Stimulated activated CD4-positive, alpha-beta T cell treated with anti-CD3 and anti-CD28 coated beads, Interleukin-4, amount 100 ng/mL, for 4 hours (primary cell): ENCODE data around the gene AKAP13.

Source experiments
- DNase-seq, 2 experiments: peaks; one replicate each; pipeline ENCODE4 v3.0.0-alpha.2; 2020

AKAP13 gene

DNA sequence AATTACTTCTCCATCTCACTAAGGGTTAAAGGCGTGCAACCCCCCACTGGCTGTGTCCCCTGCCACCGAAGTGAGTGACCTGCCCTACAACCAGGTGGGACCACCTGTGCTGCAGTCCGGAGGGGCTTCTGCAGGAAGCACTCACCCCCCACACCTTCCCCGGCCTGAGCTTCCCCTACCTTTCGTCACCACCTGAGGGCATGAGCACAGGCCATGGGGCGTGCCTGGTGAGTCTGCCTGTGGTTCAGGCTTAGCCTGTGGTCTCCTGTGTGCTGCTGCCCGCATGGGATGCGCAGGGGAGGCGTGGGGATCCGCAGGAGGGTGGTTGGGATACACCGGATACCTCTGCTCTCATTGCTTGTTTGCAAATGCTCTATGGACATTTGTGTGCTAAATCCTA is 368.3 kb downstream of the AKAP13 start:
- no peak for DNase-seq

DNA sequence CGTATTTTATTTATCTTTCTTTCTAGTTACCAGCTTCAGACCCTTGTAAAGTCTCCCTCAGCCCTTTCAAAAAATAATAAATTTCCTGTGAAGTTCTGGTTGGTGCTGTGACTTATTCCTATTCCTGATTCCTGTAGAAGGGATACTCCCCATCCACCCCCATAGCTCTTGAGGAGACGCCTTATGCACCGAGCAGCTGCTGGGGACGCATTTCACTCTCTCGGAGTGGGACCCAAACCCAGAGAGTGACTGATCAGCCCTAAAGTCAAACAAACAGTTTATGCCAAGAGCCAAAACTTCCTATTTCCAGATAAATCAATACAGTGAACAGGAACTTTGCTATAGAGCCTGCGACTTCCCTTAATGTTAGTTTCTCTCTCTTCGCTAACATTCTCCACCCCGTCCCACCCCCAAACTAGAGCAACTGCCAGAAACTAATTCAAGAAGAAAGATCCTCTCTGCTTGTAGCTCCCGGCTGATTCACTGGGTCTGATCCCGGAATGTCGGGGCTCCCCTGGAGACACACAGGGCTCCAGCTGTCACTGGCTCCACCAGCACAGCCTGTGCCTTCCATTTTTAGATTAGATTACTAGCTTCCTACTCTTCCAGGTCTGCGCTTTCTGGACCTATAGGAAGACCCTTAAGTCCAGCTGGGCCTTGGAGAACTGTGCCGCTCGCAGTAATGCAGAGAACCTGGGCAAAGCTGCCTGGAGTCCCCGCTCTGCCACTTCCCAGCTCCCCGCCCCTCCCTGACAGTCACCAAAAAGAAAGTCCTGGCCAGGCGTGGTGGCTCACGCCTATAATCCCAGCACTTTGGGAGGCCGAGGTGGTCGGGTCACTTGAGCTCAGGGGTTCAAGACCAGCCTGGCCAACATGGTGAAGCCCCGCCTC is 369.1 kb downstream of the AKAP13 start:
- no peak for DNase-seq

DNA sequence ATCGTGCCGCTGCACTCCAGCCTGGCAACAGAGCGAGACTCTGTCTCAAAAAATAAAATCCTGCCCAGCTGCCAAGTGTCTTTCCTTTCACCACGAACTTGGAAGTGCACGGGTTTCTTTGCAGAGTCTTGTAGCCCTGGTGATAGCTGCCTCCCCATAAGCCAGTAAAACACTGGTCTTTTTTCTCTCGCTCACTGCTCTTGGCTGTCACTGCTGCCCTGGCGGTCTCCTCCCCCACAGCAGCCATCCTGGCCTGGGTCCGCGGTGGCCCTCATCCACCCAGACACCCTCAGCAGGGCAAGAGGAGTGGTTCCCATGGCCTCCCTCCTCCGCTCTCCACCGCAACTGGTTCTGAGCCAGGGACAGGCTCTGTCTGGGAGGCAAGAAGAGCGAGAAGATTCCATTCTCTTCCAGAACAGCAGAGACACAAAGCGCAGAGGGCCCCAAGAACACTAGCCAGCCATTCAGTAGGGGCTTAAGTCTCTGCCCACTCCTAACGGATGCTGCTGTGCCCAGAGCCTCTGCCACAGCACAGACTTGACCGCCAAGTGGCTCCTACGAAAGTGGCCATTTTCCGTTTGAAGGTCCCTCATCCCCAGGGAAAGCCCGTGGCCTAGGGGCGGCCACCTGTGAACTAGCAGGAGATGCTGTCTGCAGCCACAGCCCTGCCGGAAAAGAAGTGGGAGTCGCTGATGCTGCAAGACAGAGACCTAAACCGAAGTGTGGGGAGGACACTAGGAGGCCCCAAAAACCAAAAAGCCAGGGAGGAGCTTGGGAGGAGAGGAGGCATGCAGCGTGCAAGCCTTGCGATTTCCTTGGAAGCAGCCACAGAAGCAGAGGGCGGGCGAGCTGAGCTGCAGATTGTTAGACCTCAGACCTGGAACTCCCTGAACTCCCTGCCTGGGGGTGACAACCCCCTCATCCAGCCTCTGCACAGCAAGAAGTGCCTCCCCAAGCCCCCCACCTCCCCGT is 370.2 kb downstream of the AKAP13 start:
- no peak for DNase-seq

DNA sequence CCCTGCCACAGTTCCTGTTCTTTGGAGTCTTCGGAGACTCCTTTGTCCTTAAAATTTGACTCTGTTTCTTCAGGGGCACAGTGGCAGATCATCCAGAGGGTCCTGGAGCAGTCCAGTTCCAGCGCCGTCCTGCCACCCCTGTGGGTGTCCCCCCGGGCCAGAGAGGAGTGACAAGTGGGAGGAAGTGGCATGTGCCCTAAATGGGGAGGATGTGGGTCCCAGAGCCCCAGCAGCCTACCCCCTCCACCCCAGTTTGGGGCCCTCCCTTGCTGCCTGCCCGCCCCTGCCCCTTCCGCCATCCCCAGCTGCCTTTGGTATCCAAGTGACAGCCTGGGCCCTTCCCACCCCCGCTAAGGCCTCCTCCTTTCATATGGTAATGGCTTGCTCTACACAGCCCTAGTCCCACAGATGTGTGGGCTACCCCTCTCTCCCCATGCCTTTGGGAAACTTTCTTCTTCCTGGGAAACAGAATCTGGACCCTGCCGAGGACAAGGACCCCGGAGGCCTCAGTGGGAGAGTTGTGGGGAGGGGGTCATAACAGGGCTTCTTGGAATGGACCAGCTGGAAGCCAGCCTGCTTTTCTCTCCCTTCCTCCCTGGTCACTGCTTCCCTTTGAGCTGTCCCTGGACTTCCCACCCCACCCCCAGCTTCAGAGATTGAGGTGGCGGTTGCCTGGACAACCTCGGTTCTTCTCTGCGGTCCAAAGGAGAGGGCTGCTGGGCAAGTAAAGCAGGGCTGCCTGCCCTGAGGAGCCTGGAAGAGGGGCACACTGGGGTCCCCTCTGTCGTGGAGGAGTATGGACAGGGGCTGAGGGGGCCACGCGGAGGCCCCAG is 371.1 kb downstream of the AKAP13 start:
- no peak for DNase-seq

DNA sequence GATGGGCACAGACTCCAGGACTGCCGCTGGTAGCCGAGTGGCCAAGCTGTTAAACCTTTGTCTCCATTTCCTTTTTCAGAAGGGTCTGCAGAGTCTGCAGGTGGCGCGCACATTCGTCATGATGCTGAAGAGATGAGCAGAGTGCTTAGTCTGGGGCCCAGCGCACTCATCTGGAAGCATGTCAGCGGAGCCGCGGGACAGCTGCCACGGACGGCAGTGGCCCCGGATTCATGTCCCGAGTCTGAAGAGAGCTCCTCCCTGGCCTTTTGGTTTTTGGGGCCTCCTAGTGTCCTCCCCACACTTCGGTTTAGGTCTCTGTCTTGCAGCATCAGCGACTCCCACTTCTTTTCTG is 371.7 kb downstream of the AKAP13 start:
- no peak for DNase-seq

DNA sequence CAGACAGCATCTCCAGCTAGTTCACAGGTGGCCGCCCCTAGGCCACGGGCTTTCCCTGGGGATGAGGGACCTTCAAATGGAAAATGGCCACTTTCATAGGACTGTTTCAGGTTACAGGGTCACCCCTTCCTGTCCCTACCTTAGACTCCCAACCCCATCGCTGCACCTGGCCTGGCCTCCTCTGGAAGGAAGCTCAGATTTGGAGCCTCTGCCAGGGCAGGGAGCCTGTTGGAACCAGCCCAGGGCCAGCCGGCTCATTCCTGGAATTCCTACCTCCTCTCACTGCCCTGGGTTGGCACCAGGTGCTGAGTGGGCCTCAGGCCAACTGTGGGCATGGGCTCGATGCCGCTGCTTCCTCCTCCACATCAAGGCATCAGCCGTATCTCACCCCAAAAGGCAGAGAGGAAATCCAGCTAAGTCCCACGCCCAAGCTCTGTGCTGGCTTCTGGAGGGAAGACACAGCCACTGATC is 372.1 kb downstream of the AKAP13 start:
- no peak for DNase-seq

DNA sequence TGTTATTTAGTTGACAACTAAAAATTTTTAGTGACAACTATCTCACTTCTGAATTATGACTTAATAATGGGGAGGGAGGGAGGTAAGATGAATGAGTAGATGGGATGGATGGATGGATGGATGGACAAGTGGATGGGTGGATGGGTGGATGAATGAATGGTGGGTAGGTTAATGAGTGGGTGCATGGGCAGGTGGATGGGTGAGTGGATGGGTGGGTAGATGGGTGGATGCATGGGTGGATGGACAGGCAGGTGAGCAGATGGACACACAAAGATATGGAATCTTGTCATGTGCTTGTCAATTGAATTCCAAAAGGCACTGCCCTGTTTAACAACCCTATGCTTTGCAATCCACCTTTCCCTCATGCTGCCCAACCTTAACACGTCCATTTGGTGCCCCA is 372.9 kb downstream of the AKAP13 start:
- no peak for DNase-seq

DNA sequence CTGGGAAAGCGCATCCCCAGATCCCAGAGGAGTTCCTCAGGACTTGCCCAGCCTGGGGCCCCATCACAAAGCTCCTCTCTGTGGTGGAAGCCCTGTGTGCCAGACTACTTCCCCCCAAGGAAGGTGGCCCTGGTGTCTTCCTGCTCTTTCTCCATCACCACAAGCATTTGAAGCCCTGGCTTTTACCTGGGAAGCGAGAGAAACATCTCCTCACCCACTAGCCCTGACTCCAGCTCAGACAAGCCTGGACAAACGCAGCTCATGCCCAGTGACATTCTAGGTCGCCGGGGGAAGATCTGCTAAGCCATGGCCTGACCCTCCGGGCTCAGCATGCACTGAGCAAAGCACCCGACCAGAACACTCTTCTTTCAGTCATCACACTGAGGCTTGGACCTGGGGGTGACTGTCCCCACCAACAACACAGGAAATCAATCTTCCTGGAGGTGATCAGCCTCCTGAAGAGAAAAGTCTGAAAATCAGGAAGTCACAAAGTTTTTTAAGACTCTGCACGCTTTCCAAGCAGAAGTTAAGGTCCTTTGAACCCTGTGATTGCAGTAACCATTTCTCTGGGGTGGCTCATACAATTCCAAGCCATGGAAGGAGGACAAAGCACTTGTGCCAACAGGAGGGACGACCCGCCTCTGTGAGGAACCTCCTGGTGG is 373.5 kb downstream of the AKAP13 start:
- DNase-seq: no peak

DNA sequence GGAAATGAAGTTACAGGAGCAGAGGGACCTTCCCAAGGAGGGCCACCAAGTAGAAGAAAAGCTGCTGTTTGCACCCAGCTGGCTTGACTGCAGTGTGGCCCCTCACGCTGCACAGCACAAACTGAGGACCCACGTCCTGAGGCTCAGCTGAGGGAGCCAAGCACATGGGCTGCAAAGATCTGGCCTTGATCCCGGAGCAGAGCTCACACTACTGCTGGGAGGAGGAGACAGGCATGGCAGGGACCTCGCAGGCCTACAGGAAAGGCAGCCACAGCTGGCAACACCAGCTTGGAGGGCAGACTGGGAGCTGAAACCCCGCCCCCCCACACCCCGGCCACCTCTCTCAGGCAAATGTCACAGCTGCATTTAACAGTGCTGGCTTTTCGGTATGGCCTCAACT is 374.6 kb downstream of the AKAP13 start:
- no peak for DNase-seq

DNA sequence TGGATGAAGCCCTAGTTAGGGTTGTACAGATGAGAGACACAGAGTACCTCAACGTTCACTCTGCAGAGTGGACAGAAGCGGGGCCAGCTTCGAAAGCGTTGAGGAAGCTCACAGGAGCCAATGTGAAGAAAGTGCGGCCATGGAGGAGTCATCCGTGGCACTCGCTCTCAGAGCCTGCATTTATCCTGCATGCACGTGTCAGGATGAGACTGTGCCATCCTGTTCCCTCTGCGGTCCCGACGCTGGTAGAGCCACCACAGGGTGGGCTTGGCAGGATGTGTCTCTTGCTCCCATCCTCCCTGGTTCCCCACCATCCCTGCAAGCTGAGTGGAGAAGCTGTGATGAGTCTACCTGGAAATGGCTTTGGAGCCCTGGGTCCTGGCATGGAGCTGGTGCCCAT is 375.1 kb downstream of the AKAP13 start:
- DNase-seq: no peak

DNA sequence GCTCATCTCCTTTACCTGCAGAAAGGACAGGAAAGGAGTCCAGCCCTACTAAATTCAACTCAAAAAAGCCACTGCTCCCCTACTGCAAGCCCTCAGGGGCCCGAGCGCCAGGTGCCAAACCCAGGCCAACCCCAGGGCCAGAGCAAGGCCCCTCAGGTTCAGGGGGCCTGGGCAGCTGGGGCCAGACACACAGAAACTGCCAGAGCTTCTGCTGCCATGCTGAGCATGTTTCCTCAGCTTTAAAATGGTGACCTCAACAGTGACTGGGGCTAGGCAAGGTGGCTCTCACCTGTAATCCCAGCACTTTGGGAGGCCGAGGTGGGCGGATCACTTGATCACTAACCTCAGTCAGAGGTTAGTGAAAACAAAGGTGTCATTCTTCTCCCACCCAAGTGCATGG is 375.5 kb downstream of the AKAP13 start:
- DNase-seq: no peak

DNA sequence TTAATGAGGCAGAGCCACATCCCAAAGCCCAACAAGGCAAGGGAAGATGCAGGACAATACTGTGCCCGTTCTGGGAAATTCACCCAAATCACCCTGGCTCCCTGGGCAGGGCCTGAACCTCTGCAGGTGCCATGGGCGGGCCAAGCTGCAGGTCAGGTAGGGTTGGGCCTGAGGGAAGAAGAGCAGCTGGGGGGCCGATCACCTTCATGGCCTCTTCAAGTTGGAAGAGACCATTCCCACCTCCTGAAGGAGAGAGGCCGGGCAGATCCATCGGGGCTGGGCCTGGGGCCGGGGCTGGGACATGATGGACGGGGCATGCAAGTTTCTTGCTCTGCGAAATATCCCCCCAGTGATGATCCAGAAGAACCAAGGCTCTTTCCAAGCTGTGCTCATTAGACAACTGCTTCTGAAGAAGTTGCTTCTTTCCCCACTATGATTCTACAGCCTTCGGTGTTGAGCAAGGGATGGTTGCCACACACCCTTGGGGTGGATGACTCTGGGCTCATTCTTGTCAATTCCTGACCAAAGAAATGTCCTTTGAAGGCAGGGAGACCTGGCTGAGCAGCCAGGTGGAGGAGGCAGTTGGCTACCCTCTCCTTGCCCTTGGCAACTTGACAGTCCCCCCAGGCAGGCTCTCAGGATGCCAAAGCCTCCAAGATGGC is 376.1 kb downstream of the AKAP13 start:
- DNase-seq: no peak

DNA sequence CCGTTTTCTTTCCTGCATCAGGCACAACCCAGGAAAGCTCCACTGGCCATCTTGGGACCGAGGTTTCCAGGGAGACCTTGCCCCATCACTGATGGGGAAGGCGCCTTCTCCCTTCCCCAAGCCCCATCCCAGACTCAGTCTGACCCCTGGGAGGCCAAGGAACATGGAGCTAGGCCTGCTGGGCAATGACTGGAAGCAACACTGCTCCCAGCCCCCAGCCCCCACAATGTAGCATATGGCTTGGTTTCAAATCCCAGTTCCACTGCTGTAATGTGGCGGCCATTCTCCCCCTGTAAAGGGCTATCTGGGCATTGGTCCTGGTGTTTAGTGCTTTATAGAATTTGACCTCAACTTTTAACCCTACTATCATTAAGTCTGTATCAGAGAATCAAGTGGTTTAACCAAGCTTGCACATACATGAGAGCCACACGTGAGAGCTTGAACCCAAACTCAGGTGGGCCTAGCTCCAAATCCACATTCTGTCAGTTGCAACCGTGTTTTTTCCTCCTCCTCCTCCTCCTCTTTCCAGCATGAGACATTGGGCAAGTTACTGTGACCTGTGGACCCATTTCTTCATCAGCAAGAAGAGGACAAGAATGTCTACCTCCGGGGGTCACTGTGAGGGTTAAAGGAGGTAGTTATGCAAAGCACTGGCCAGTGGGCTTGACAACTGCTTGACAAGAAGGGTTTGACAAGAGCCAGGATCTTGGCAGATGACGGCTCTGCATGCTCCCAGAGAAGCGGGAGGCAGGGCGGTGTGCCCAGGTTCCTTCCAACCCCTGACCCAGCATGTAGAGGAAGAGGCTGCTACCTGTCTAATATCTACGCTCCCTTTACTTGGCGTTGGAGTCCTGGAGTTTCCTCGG is 376.9 kb downstream of the AKAP13 start:
- DNase-seq: no peak

DNA sequence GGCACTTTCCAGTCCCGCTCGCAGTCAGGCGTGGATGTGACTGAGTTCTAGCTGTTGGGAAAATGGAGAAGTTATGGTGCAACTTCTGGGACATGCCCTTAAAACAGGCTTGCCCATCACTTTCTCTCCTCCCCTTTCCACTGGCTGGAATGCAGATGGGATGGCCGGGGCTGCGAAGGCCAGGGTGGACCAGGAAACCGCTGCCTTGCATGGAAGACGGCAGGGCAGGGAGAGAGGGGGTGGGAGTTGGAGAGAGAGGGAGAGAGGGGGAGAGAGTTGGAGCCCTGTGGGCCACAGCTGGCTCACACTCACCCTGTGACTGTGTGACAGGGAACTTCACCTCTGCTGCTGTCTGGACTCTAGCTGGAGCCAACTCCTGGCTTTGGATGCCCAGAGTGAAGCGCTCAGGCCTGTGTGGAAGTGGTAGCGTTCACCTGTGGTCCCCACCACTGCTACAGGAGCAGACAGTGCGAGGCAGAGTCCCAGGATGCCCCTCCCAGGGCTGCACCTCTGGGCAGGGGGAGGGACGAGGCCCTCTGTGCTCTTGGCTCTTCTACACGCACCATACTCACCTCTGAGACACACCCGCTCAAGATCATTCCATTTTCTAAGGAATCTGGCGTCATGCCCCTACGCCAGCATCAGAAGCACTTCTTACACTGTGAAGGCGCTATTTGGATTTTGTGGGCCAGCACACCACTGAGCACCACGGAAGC is 377.7 kb downstream of the AKAP13 start:
- no peak for DNase-seq

DNA sequence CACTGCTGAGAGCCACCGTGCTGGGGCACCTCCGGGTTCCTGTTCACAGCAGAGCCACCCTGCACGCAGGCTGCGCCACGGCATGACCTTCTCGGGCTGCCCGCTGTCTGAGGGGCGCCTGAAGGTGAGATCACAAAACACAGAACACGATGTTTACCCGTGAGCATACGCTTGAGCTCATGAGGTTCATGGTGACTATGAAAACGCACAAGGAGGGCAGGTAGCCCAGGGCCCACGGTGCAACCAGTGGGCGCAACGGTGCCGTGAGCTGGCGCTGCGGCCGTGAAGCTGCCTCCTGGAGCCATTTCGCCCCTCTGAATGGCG is 378.2 kb downstream of the AKAP13 start:
- DNase-seq: no peak

DNA sequence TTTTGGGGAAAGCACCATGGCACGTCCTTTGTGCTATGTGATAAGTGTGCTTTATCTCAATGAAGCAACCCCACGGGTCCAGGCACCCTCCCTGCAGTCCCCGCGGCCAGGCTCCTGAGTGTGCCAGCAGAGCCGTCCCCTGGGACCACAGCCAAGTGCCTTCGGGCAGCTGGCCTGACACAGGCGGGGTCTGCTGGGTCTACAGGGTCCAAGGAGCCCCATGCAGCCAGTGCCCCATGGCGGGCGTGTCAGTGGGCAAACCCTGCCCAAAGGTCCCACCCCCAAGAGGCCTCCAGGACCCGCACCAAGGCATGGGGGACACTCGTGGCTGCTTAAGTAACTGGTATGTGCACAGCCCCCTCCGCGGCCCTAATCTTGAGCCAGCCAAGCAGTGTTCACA is 379.0 kb downstream of the AKAP13 start:
- no peak for DNase-seq

DNA sequence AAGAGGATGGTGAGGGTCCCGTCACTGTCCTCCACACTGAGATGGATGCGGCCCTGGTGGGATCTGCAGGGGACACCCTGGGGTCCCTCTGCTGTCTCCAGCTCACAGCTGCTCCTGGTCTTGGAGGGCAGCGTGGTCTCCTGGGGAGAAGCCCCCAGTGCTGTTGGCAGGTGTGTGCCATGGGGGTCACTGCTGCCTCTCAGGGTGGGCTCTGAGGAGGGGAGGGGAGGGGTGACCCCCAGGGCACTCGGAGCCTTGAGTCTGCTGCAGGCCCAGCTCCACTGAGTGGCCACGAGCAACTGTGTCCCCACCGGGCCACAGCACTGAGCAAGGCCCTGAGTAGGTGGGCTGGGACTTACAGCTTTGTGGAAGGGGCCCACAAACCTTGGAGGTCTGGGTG is 379.6 kb downstream of the AKAP13 start:
- DNase-seq: no peak

DNA sequence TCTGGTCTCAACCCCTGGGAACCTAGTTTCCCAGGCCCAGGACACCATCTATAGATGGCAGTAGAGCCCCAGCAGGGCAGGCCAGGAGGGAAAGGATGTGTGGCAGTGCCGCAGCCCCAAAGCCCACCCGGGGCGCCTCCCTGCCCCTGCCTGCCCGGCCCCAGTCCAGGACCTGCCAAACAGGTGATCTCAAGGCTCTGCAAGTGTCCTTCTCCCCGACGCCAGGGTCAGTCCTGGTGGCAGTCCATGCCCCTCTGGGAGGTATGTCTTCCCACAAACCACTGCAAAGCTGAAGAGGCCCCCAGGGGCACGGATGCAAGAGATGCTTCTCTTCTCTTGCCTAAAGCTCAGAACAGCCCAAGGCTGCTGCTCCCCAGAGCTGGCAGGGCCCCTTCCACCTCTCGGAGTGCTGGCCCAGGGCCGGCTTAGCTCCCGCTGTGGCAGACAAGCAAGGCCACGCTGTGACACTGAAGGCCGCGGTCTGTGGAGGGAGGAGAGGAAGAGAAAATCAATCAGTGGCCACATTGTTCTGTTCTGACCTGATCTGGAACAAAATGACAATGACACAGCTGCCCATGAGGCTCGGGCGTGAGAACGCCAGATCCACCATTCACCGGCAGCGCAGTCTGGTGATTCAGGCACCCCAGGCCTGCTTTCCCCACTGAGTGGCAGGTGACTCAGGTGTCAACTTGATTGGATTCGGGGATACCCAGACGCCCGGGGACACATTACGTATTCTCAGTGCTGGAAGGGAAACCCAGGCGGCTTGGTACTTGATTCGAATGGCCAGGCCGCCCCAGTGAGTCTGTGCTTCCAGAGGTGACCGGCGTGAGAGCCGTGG is 380.3 kb downstream of the AKAP13 start:
- no peak for DNase-seq

DNA sequence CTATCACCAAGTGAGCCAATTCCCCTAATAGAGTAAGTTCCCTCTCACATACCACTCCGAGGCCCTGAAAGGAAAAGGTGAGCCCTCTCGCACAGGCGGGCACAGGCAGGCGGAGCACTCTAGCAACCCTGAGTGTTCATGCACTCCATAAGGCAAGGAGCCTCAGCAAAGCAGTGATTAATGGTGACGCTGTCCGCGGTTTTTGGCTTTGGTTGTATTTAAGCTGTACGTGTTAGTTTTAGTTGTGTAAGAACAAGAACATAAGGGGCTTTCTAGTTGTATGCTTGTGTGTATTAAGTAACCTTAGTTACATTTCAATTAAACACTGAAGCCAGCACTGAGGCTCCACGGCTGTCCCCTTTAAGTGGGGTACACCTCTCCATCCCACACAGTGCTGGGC is 381.2 kb downstream of the AKAP13 start:
- no peak for DNase-seq
